Measurements from ENCODE around the gene TNFRSF25.

GRCh38 chr1:6498576-6499111, 32.7 kb upstream of the TNFRSF25 start:
- TF ChIP-seq POLR2A (IDR thresholded peaks at IDR 0.05), result no peak
- TF ChIP-seq, protein P1, sequence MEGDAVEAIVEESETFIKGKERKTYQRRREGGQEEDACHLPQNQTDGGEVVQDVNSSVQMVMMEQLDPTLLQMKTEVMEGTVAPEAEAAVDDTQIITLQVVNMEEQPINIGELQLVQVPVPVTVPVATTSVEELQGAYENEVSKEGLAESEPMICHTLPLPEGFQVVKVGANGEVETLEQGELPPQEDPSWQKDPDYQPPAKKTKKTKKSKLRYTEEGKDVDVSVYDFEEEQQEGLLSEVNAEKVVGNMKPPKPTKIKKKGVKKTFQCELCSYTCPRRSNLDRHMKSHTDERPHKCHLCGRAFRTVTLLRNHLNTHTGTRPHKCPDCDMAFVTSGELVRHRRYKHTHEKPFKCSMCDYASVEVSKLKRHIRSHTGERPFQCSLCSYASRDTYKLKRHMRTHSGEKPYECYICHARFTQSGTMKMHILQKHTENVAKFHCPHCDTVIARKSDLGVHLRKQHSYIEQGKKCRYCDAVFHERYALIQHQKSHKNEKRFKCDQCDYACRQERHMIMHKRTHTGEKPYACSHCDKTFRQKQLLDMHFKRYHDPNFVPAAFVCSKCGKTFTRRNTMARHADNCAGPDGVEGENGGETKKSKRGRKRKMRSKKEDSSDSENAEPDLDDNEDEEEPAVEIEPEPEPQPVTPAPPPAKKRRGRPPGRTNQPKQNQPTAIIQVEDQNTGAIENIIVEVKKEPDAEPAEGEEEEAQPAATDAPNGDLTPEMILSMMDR (IDR thresholded peaks at IDR 0.05), result no peak
